Stimulated activated CD4-positive, alpha-beta T cell treated with anti-CD3 and anti-CD28 coated beads, Interleukin-1b, Interleukin-23, amount 100 ng/mL, for 4 hours (primary cell): ENCODE data around the gene CEP250.
"Not testable (repeated sequence)": the region's sequence is repeated elsewhere in the genome, so short reads cannot be mapped to it uniquely, and the experiment has no call there.

Experiments used
- DNase-seq, 2 donors: peaks; one replicate each; pipeline ENCODE4 v3.0.0-alpha.2; 2020; ENCODE audit warnings: low read depth in 2 of 2

The CEP250 gene

DNA sequence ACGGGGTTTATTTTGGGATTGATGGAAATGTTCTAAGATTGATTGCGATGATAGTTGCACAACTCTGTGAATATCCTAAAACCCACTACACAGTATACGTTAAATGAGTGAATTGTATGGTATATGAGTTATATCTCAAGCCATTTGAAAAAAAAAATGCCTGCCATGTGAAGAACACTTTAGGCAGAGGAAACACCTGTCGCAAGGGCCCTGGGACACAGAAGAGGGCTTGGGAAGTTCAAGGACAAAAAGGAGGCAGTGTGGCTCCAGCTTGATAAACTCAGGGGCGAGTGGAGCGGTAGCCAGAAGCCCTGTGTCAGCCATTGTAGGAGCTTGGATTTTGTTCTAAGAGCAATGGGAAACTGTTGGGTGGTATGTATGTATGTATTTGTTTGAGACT lies 37.0 kb downstream of the CEP250 start:
- DNase-seq, result no peak

DNA sequence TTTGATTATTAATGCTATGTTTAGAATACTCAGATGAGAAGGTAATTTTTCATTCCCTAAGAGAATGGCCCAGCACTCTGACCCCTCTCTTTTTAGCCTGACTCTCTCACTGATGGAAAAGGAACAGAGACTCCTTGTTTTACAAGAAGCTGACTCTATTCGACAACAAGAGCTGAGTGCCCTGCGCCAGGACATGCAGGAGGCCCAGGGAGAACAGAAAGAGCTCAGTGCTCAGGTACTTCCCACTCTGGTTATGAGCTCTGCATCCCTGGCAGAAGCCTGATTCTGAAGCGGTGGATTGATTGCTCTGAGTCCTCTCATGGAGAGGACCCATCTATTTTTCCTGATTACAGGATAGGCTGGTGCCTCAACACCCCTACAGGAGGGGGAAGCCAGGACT lies 41.1 kb downstream of the CEP250 start:
- DNase-seq, result no peak

- DNase-seq, result no peak
Observed at GRCh38 chr20:35497320-35497719, 41.9 kb downstream of the CEP250 start.

GRCh38 chr20:35497780-35498189 lies 42.4 kb downstream of the CEP250 start:
- no peak for DNase-seq

DNA sequence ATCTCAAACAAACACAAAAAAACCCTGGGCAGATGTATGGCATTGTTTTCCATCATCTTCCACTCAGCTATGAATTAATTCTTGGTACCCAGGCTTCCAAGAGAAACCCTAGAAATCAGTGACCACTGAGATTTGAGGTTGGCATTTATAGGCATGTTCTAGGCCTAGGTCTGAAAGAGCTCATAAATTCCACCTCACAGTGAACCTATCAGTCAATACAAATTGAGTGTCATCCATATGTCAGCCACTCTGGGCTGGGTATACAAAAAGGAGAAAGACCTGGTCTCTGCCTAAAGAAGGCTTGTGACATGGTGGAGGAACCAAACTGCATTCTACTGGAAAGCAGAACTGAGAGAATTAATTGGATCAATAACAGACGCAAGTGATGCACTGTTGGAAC lies 43.9 kb downstream of the CEP250 start:
- DNase-seq, result no peak

GRCh38 chr20:35502352-35502751 lies 47.0 kb downstream of the CEP250 start:
- no peak for DNase-seq

DNA sequence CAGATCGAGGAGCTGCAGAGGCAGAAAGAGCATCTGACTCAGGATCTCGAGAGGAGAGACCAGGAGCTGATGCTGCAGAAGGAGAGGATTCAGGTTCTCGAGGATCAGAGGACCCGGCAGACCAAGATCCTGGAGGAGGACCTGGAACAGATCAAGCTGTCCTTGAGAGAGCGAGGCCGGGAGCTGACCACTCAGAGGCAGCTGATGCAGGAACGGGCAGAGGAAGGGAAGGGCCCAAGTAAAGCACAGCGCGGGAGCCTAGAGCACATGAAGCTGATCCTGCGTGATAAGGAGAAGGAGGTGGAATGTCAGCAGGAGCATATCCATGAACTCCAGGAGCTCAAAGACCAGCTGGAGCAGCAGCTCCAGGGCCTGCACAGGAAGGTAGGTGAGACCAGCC lies 47.9 kb downstream of the CEP250 start:
- DNase-seq, result no peak

DNA sequence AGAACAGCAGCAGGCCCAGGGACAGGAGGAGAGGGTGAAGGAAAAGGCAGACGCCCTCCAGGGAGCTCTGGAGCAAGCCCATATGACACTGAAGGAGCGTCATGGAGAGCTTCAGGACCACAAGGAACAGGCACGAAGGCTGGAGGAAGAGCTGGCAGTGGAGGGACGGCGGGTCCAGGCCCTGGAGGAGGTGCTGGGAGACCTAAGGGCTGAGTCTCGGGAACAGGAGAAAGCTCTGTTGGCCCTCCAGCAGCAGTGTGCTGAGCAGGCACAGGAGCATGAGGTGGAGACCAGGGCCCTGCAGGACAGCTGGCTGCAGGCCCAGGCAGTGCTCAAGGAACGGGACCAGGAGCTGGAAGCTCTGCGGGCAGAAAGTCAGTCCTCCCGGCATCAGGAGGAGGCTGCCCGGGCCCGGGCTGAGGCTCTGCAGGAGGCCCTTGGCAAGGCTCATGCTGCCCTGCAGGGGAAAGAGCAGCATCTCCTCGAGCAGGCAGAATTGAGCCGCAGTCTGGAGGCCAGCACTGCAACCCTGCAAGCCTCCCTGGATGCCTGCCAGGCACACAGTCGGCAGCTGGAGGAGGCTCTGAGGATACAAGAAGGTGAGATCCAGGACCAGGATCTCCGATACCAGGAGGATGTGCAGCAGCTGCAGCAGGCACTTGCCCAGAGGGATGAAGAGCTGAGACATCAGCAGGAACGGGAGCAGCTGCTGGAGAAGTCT lies 48.6 kb downstream of the CEP250 start:
- no peak for DNase-seq

DNA sequence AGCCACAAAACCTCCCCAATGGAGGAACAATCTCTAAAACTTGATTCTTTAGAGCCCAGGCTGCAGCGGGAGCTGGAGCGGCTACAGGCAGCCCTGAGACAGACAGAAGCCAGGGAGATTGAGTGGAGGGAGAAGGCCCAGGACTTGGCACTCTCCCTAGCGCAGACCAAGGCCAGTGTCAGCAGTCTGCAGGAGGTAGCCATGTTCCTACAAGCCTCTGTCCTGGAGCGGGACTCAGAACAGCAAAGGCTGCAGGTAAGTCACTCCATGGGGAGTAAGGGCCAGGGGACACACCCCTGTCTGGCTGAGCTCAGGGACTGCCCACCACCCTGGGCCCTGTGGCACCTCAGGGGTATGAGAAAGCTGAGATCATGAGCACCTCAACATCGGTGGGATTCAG lies 49.4 kb downstream of the CEP250 start:
- no peak for DNase-seq

- DNase-seq, result no peak
Observed at GRCh38 chr20:35506179-35506578, 50.8 kb downstream of the CEP250 start.

DNA sequence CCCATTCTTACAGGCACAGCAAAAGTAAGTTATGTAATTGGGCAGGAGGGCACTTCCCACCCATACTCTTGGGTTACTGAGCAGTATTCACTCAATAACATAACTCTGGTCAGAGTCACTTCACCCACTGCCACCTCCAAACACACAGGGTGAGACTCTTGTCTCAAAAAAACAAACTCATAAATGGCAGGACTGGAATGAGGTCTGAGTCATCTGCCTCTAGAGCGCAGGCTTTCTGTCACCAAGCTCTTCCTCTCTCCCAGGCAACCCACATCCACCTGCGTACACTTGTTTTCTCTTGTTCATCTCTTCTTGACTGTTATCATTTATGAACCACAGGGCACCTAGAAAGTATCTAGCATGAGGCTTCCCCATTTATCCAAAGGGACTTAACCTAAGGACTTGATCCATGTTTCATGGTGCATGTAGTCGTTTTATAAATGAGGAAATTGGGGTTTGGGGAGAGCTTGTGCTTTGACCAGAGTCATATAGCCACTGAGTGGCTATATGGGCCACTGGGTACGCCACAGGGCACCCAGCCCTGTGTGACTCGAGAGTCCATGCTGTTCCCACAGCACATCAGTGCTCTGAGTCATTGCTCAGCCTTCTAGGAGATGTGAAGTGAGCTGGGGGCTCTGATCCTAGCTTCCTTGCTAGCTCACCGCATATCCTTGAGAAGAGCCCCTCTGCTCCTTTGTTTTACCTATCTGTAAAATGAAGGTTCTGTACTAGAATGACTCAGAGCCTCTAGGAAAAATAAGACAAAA lies 51.7 kb downstream of the CEP250 start:
- no peak for DNase-seq

GRCh38 chr20:35508493-35509218 lies 53.3 kb downstream of the CEP250 start:
- DNase-seq, result no peak

GRCh38 chr20:35510951-35511735 lies 55.7 kb downstream of the CEP250 start:
- no peak for DNase-seq

- DNase-seq, result no peak
Observed at GRCh38 chr20:35511814-35512420, 56.5 kb downstream of the CEP250 start.

DNA sequence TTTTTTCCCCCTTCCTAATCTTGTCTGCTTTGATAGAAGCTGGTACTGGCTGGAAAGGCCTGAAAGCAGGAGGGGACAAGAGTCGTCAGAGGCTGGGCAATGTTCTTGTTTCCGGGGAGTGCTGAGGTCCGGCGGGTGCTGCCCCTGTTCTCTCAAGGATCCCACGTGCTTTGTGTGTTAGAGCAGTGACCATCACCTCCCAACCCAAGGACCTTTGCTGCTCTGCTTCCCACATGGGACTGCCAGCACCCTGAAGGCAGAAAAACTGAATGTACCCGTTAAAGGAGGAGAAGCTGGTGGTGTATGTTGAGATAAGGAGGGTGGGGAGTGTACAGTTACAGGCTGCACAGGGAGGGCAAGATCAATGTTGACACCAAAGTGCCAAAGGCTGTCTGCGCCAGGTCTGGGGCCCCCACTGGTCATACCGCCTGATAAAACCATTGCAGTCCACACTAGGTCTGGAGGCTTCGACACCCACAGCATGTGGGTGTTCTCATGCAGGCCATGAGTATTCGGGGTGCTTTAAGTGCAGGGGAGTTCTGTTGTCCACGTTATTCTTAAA lies 59.1 kb downstream of the CEP250 start:
- no peak for DNase-seq

DNA sequence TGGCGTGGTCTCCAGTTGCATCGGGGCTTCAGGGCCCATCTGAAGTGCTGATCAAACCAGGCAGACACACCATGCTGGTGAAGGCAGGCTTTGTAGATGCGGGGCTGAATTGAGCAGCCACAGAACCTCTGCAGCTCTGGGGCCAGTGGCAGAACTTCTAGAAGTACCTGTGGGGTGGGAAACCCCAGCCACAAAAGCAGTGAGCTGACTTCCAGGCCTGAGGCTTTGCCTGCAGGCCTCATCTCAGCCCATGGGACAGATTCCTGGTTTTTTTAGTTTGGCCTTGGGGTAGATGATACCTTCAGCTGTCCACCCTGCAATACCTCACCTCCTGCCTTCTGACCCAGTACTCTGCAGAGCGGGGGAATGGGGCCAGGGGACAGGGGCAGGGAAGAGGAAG lies 59.9 kb downstream of the CEP250 start:
- DNase-seq, result no peak

GRCh38 chr20:35515949-35516645 lies 60.7 kb downstream of the CEP250 start:
- DNase-seq, result no peak

DNA sequence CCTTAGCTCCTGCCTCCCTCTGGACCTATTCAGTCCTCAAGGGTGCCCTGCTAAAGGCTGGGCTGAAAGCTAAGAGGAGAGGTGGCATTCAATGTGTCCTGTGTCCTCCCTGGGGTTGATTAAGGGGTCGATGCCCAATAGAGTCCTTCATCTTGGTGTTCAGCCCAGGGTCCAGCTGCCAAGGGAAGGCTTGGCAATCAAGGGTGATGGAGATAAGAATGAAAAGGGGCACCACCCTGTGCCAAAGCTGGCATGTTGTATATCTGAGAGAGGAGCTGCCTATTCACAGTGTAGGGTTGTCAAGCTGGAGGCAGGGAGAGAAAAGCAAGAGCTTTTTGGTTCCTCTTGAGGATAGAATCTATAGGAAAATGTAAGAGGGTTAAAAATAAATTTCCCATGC lies 61.7 kb downstream of the CEP250 start:
- no peak for DNase-seq

DNA sequence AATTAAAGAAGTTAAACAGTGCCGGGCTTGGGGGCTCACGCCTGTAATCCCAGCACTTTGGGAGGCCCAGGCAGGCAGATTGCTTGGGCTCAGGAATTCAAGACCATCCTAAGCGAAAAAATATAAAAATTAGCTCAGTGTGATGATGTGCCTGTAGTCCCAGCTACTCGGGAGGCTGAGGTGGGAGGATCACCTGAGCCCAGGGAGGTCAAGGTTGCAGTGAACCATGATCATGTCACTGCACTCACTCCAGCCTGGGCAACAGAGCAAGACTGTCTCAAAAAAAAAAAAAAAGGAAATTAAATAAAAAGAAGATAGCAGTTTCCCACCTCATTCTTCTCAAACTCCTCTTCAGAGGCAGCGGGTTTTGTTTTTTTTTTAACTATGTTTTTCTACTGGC lies 62.4 kb downstream of the CEP250 start:
- not testable (repeated sequence) for DNase-seq

DNA sequence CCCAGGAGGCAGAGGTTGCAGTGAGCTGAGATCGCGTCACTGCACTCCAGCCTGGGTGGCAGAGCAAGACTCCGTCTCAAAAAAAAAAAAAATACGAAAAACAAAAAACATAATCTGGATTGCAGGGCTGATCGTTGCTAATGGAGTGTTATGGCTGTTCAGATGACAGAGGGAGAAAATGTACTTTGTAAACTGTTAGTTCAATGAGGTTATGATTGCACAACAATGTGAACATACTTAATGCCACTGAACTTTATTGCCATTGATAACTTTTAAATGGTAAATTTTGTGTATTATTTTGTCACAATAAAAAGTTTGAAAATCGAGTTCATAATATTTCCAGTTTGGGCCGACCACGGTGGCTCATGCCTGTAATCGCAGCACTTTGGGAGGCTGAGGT lies 63.6 kb downstream of the CEP250 start:
- no peak for DNase-seq
